DND-41 (cell line): Measurements from ENCODE around the gene PTPRN2.

ENCODE experiments used
- ATAC-seq: fragments of 200-7000 bp; cut with Tn5 transposase; 3 replicates; pipeline ENCODE4 v1.9.1; 2021; ENCODE audit warnings: low read depth; ENCODE audit not compliant: insufficient read depth
- DNase-seq: peaks from one replicate; pipeline ENCODE4 v3.0.0-alpha.2; 2020
- H2AFZ ChIP-seq: 2 replicates; pipeline ENCODE4 v1.6.0; 2012; ENCODE audit warnings: low read depth, low read length
- H3K27ac ChIP-seq: 2 replicates; pipeline ENCODE4 v1.5.1; 2012; ENCODE audit warnings: low read length, inconsistent platforms
- H3K27me3 ChIP-seq: fragments of 200-600 bp; sonication (generic); 2 replicates; pipeline ENCODE4 v1.6.0; 2012; ENCODE audit warnings: low read length, mild to moderate bottlenecking, inconsistent platforms; ENCODE audit not compliant: insufficient read depth, poor library complexity
- H3K36me3 ChIP-seq: 2 replicates; pipeline ENCODE4 v1.5.1; 2012; ENCODE audit warnings: low read length, inconsistent platforms; ENCODE audit not compliant: insufficient read depth
- H3K4me1 ChIP-seq: 2 replicates; pipeline ENCODE4 v1.5.1; 2012; ENCODE audit warnings: mild to moderate bottlenecking, low read length; ENCODE audit not compliant: insufficient read depth
- H3K4me2 ChIP-seq: 2 replicates; pipeline ENCODE4 v1.6.0; 2012; ENCODE audit warnings: mild to moderate bottlenecking, moderate library complexity, low read length, inconsistent platforms; ENCODE audit not compliant: insufficient read depth
- H3K4me3 ChIP-seq, 2 experiments: fragments of 200-600 bp in 1 of 2; shearing (Covaris generic) in 1 of 2; 2 replicates each; pipeline ENCODE4 v1.5.1; 2012 to 2016; ENCODE audit warnings: inconsistent platforms in 2 of 2, low read length in 2 of 2, mild to moderate bottlenecking in 2 of 2, low read depth in 1 of 2, moderate library complexity in 1 of 2
- H3K79me2 ChIP-seq: 2 replicates; pipeline ENCODE4 v1.6.0; 2012; ENCODE audit warnings: low read length, inconsistent platforms; ENCODE audit not compliant: insufficient read depth
- H3K9ac ChIP-seq: 2 replicates; pipeline ENCODE4 v1.6.0; 2012; ENCODE audit warnings: low read depth, mild to moderate bottlenecking, inconsistent platforms, low read length, moderate library complexity
- H3K9me3 ChIP-seq: 2 replicates; pipeline ENCODE4 v1.5.1; 2012; ENCODE audit warnings: low read length, moderate library complexity, mild to moderate bottlenecking, inconsistent platforms; ENCODE audit not compliant: insufficient read depth, severe bottlenecking
- H4K20me1 ChIP-seq: 2 replicates; pipeline ENCODE4 v1.6.0; 2012; ENCODE audit warnings: low read length; ENCODE audit not compliant: insufficient read depth
- CTCF ChIP-seq: IDR thresholded peaks from 2 replicates; pipeline ENCODE4 v1.5.1; 2012; ENCODE audit warnings: borderline replicate concordance, low read length, moderate library complexity, mild to moderate bottlenecking; ENCODE audit not compliant: poor library complexity, severe bottlenecking; ENCODE audit errors: extremely low read depth
- EZH2 ChIP-seq: IDR thresholded peaks from 3 replicates; pipeline ENCODE4 v1.6.1; 2012; ENCODE audit warnings: borderline replicate concordance, low read depth, mild to moderate bottlenecking, moderate library complexity, low read length, inconsistent platforms; ENCODE audit not compliant: severe bottlenecking

PTPRN2 gene

GRCh38 chr7:158311791-158312190, 275.8 kb downstream of the PTPRN2 start:
- H3K79me2 ChIP-seq: no peaks in the 10 kb centered on the region
- peaks cover 34% of the 10 kb centered on the region for H3K9me3 ChIP-seq
- TF ChIP-seq CTCF (no peak), EZH2 (no peak)
- H3K4me3 ChIP-seq: no peak overlapping the region
- H3K27me3 ChIP-seq: no peaks in the 10 kb centered on the region
- no peak overlapping the region for H2AFZ ChIP-seq
- no peak overlapping the region for H3K4me2 ChIP-seq
- no peak for DNase-seq
- no peak overlapping the region for H3K27ac ChIP-seq
- ATAC-seq: no peak
- no peaks in the 10 kb centered on the region for H3K36me3 ChIP-seq
- H4K20me1 ChIP-seq: no peaks in the 10 kb centered on the region
- H3K9ac ChIP-seq: no peak overlapping the region
- H3K4me1 ChIP-seq: no peaks in the 10 kb centered on the region

- no peak overlapping the region for H3K4me2 ChIP-seq
- H3K4me1 ChIP-seq: no peaks in the 10 kb centered on the region
- no peak overlapping the region for H2AFZ ChIP-seq
- H3K27me3 ChIP-seq: no peaks in the 10 kb centered on the region
- H3K9me3 ChIP-seq: peaks cover 32% of the 10 kb centered on the region
- no peaks in the 10 kb centered on the region for H3K36me3 ChIP-seq
- TF ChIP-seq CTCF (no peak), EZH2 (no peak)
- DNase-seq: no peak
- H3K4me3 ChIP-seq: no peak overlapping the region
- H3K9ac ChIP-seq: no peak overlapping the region
- H3K27ac ChIP-seq: no peak overlapping the region
- H4K20me1 ChIP-seq: no peaks in the 10 kb centered on the region
- H3K79me2 ChIP-seq: no peaks in the 10 kb centered on the region
- ATAC-seq: no peak
These were observed 276.5 kb downstream of the PTPRN2 start for GRCh38 chr7:158310924-158311666.

GRCh38 chr7:158309868-158310763, 277.5 kb downstream of the PTPRN2 start:
- H3K4me1 ChIP-seq: no peaks in the 10 kb centered on the region
- no peak overlapping the region for H3K9ac ChIP-seq
- H3K4me2 ChIP-seq: no peak overlapping the region
- no peaks in the 10 kb centered on the region for H3K79me2 ChIP-seq
- no peak overlapping the region for H3K27ac ChIP-seq
- no peak overlapping the region for H3K4me3 ChIP-seq
- no peaks in the 10 kb centered on the region for H3K27me3 ChIP-seq
- no peak overlapping the region for H2AFZ ChIP-seq
- no peak for DNase-seq
- H3K9me3 ChIP-seq: peaks cover 23% of the 10 kb centered on the region
- no peak for ATAC-seq
- H4K20me1 ChIP-seq: no peaks in the 10 kb centered on the region
- TF ChIP-seq CTCF (no peak), EZH2 (no peak)
- no peaks in the 10 kb centered on the region for H3K36me3 ChIP-seq
